NCI-H82 treated with DMSO at 0.1 percent for 48 hours (cell line): ENCODE measurements around the gene ANKRD31.
"Not testable (repeated sequence)": the region's sequence is repeated elsewhere in the genome, so short reads cannot be mapped to it uniquely, and the experiment has no call there.

Experiments
- DNase-seq: peaks from one replicate; lab custom pipeline; 2025; ENCODE audit not compliant: unreplicated experiment; lab: John Stamatoyannopoulos, UW

ANKRD31 gene

GRCh38 chr5:75235711-75236110 lies 967 bp downstream of the ANKRD31 start:
- no peak for DNase-seq

DNA sequence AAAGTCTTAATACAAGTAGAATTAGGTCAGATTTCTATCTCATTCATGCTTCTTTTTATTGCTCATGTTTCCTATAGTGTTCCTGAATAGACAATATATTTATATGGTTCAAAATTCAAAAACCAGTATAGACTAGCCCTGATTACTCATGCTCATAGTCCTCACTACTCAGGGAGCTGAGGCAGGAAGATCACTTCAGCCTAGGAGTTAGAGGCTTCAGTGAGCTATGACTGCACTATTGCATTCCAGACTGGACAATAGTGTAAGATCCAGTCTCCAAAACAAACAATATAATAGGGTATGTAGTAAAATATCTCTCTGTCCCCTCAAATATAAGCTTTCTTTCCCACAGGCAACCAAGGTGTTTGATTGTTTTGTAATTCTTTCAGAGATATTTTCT lies 2.4 kb downstream of the ANKRD31 start:
- no peak for DNase-seq

DNA sequence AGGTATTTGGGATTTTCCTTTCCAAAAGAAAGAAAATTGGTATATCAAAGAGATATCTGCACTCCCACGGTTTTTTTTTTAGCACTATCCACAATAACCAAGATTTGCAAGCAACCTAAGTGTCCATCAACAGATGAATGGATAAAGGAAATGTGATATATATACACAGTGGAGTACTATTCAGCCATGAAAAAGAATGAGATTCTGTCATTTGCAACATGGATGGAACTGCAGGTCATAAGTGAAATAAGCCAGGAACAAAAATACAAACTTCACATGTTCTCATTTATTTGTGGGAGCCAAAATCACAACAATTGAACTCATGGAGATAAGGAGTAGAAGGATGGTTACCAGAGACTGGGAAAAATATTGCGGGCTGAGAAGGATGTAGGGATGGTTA lies 9.8 kb downstream of the ANKRD31 start:
- no peak for DNase-seq

DNA sequence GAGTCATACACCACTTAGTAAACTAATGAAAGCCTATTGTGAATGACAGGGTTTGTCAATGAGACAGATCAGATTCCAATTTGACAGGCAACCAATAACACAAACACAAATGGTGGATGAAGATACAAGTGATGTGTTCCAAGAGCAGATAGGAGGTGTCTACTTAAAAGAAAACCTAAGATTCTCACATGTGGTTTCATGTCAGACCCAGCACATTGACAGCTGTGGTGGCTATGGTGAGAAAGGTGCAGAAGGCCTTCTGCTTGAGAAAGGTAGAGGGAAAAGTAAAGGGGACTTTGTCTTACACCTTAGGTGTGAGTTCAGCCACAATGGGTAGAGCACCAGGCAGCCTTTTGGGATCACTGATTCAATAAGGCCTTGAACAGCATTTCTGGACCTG lies 11.2 kb downstream of the ANKRD31 start:
- DNase-seq = no peak

- DNase-seq = not testable (repeated sequence)
Measured at GRCh38 chr5:75220787-75221186, 15.9 kb downstream of the ANKRD31 start.

DNA sequence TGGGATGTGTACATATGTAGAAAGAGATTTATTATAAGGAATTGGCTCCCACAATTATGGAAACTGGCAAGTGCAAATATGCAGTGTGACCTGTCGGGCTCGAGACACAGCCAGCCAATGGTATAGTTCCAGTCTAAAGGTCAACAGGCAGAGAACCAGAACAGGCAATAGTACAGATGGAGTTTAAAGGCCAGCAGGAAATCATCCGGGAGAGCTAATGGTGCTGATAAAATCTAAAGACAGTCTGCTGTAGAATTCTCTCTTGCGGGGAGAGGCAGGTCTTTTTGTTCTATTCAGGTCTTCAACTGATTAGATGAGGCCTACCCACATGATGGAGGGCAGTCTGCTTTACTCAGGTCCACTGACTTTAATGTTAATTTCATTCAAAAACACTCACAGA lies 21.8 kb downstream of the ANKRD31 start:
- no peak for DNase-seq

DNA sequence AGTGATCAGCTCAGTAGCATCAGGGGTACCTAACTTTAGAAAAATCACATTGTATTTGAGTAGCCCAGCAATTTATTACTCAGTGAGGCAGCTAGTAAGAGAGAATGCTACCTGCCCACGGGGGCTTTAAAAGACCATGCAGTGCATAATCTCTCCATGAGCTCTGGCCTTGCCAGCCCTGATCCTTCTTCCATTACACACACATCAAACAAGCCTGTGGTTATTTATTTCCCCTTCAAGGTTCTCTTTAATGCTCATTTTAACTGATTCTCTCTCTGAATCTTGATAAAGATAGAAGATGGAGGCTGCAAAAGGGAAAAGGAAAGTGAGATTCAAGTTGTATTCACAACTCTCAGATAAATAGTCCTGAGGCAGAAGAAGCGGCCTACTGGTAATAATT lies 22.3 kb downstream of the ANKRD31 start:
- no peak for DNase-seq

GRCh38 chr5:75203604-75204003 lies 33.1 kb downstream of the ANKRD31 start:
- DNase-seq = no peak

DNA sequence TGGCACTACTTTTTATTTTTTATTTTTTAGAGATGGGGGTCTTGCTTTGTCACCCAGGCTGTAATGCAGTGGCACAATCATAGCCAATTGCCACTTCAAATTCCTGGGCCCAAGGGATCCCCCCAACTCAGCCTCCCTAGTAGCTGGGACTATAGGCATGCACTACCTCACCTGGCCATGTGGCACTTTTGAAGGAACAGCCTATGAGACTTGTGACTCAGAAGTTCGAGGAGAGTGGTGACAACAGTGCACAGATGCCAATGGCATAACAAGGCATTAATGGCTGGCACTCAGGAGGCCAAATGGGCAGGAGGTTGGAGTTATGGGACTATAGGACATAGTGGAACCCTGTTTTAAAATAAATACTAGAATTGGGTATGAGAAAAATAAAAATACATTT lies 33.7 kb downstream of the ANKRD31 start:
- no peak for DNase-seq

GRCh38 chr5:75200776-75201175 lies 35.9 kb downstream of the ANKRD31 start:
- DNase-seq = no peak

DNA sequence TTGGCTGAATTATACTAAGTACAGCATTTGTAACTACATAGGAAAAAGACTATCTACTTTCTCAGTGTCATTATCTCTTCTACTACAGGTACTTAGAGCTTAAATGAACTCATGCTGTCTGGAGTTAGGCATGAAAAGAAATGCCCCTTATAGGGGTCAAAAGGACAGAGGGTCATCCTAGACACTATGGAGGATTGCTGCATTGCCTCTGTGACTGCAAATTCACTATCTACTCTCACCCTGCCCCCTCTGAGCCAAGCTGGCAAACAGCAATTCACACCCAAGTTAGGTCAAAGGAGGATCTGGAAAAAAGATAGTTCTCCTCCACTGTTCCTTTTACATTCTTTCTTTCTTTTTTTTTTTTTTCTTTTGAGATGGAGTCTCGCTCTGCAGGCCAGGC lies 36.7 kb downstream of the ANKRD31 start:
- no peak for DNase-seq

GRCh38 chr5:75199071-75199470 lies 37.6 kb downstream of the ANKRD31 start:
- DNase-seq = no peak

GRCh38 chr5:75197745-75198144 lies 38.9 kb downstream of the ANKRD31 start:
- no peak for DNase-seq

- DNase-seq = no peak
Measured at GRCh38 chr5:75192804-75193203, 43.9 kb downstream of the ANKRD31 start.

GRCh38 chr5:75192264-75192663 lies 44.4 kb downstream of the ANKRD31 start:
- no peak for DNase-seq

GRCh38 chr5:75190227-75190626 lies 46.5 kb downstream of the ANKRD31 start:
- DNase-seq = no peak

GRCh38 chr5:75189353-75189752 lies 47.3 kb downstream of the ANKRD31 start:
- no peak for DNase-seq

- no peak for DNase-seq
Measured at GRCh38 chr5:75185763-75186162, 50.9 kb downstream of the ANKRD31 start.

GRCh38 chr5:75176009-75176408 lies 60.7 kb downstream of the ANKRD31 start:
- DNase-seq = not testable (repeated sequence)

DNA sequence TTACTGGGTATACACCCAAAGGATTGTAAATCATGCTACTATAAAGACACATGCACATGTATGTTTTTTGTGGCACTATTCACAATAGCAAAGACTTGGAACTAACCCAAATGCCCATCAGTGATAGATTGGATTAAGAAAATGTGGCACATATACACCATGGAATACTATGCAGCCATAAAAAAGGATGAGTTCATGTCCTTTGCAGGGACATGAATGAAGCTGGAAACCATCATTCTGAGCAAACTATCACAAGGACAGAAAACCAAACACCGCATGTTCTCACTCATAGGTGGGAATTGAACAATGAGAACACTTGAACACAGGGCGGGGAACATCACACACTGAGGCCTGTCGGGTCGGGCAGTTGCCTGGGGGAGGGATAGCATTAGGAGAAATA lies 61.8 kb downstream of the ANKRD31 start:
- not testable (repeated sequence) for DNase-seq

GRCh38 chr5:75169516-75169915 lies 67.2 kb downstream of the ANKRD31 start:
- no peak for DNase-seq

GRCh38 chr5:75168026-75168735 lies 68.5 kb downstream of the ANKRD31 start:
- DNase-seq = no peak

DNA sequence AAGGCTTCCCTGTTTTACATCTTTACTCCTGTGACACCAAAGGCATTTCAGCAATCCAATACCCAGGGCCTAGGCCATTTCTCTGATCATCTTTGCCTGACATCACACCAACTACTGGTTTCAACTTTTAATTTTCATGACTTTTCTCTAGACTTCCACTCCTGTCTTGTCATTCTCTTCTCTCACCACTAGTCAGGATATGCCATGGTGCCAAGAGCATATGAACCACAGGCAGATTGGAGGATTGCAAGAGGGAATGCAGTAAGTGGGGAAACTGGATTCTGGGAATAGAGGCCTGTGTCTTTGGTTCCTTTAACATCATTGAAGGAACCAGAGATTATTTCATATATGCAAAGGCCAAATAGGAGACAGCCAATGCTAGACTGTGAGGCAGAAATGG lies 69.3 kb downstream of the ANKRD31 start:
- no peak for DNase-seq
